HG02763 (cell line): Measurements from ENCODE around the gene CTNND1.
"Not testable (repeated sequence)": the region's sequence is repeated elsewhere in the genome, so short reads cannot be mapped to it uniquely, and the experiment has no call there.

ENCODE experiments used
- ATAC-seq: cut with Tn5 transposase; IDR thresholded peaks from one replicate; pipeline ENCODE4 v1.9.1; 2021; ENCODE audit warnings: mild to moderate bottlenecking, moderate library complexity; ENCODE audit not compliant: unreplicated experiment

The CTNND1 gene

GRCh38 chr11:57788703-57789088 is 27.1 kb downstream of the CTNND1 start:
- ATAC-seq: no peak

GRCh38 chr11:57791321-57792059 is 29.9 kb downstream of the CTNND1 start:
- no peak for ATAC-seq

- peak; percentile 76 for ATAC-seq
Measured at GRCh38 chr11:57792060-57792541, 30.5 kb downstream of the CTNND1 start.

- no peak for ATAC-seq
Measured at GRCh38 chr11:57792870-57793269, 31.3 kb downstream of the CTNND1 start.

- ATAC-seq: no peak
Measured at GRCh38 chr11:57793351-57794115, 31.9 kb downstream of the CTNND1 start.

- no peak for ATAC-seq
Measured at GRCh38 chr11:57798905-57799559, 37.4 kb downstream of the CTNND1 start.

GRCh38 chr11:57800444-57801182 is 39.0 kb downstream of the CTNND1 start:
- peak; percentile 73 for ATAC-seq

GRCh38 chr11:57801183-57801485 is 39.5 kb downstream of the CTNND1 start:
- no peak for ATAC-seq

- no peak for ATAC-seq
Measured at GRCh38 chr11:57802411-57802810, 40.8 kb downstream of the CTNND1 start.

- ATAC-seq: no peak
Measured at GRCh38 chr11:57804466-57804865, 42.9 kb downstream of the CTNND1 start.

- ATAC-seq: no peak
Measured at GRCh38 chr11:57805780-57806179, 44.2 kb downstream of the CTNND1 start.

GRCh38 chr11:57812634-57813033 is 51.0 kb downstream of the CTNND1 start:
- ATAC-seq: no peak

GRCh38 chr11:57815476-57815875 is 53.9 kb downstream of the CTNND1 start:
- ATAC-seq: peak; percentile 75

GRCh38 chr11:57815877-57816276 is 54.3 kb downstream of the CTNND1 start:
- ATAC-seq: peak; percentile 15

GRCh38 chr11:57818812-57819211 is 57.2 kb downstream of the CTNND1 start:
- ATAC-seq: no peak

- ATAC-seq: no peak
Measured at GRCh38 chr11:57819252-57819979, 57.8 kb downstream of the CTNND1 start.

- no peak for ATAC-seq
Measured at GRCh38 chr11:57823859-57824258, 62.3 kb downstream of the CTNND1 start.

GRCh38 chr11:57834852-57835251 is 73.2 kb downstream of the CTNND1 start:
- no peak for ATAC-seq

- not testable (repeated sequence) for ATAC-seq
Measured at GRCh38 chr11:57838609-57839008, 77.0 kb downstream of the CTNND1 start.

GRCh38 chr11:57842873-57843272 is 81.3 kb downstream of the CTNND1 start:
- ATAC-seq: no peak
